ENCODE results near the gene MIF. TPM values are rescaled to one million over a fixed set of nuclear protein-coding genes. Genes with fewer than 3 reads are reported as not detected.
"Not testable (repeated sequence)": the region's sequence is repeated elsewhere in the genome, so short reads cannot be mapped to it uniquely, and the experiment has no call there.

Gene MIF
- total RNA-seq, 4 donors from 2014 or later = 160 to 481 (median 281) TPM

- Histone ChIP-seq H3K4me1 (peaks cover 0 to 26% (median 0%) of the 10 kb centered on the region in 4 donors), H3K9me3 (no peaks in the 10 kb centered on the region), H3K27me3 (no peaks in the 10 kb centered on the region), H3K4me3 (peak overlapping the region; percentile 66 to 88 (median 73)), H3K36me3 (no peaks in the 10 kb centered on the region), H3K27ac (peak overlapping the region; percentile 78 to 90 (median 88))
- TF ChIP-seq, protein P1, sequence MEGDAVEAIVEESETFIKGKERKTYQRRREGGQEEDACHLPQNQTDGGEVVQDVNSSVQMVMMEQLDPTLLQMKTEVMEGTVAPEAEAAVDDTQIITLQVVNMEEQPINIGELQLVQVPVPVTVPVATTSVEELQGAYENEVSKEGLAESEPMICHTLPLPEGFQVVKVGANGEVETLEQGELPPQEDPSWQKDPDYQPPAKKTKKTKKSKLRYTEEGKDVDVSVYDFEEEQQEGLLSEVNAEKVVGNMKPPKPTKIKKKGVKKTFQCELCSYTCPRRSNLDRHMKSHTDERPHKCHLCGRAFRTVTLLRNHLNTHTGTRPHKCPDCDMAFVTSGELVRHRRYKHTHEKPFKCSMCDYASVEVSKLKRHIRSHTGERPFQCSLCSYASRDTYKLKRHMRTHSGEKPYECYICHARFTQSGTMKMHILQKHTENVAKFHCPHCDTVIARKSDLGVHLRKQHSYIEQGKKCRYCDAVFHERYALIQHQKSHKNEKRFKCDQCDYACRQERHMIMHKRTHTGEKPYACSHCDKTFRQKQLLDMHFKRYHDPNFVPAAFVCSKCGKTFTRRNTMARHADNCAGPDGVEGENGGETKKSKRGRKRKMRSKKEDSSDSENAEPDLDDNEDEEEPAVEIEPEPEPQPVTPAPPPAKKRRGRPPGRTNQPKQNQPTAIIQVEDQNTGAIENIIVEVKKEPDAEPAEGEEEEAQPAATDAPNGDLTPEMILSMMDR (IDR thresholded peaks at IDR 0.05) = no peak
- TF ChIP-seq POLR2A (IDR thresholded peaks at IDR 0.05) = no peak
- TF ChIP-seq EP300 (IDR thresholded peaks at IDR 0.05) = no peak
- 6 to 8% methylated on average over 46 to 56 of the region's 58 CpGs for WGBS, 2 donors
- no peak for DNase-seq (ENCODE audit: low spot score in 2 of 2)
Observed at GRCh38 chr22:23856721-23857605, 37.2 kb upstream of the MIF start.

GRCh38 chr22:23857606-23858483 lies 36.3 kb upstream of the MIF start, which contains the start of gene SLC2A11:
Gene SLC2A11 (plus strand): TSS chr22:23857875. CDS start chr22:23858000, 125 bp downstream.
- H3K9me3 ChIP-seq = no peaks in the 10 kb centered on the region
- TF ChIP-seq POLR2A (IDR thresholded peaks at IDR 0.05) = peak; percentile 62 to 73
- TF ChIP-seq, protein P1 (IDR thresholded peaks at IDR 0.05) = peak in 4 of 5 experiments; percentile 18 to 69 (median 50)
- TF ChIP-seq EP300 (IDR thresholded peaks at IDR 0.05) = peak; percentile 36 to 91
- peaks cover 0 to 26% (median 0%) of the 10 kb centered on the region in 4 donors for H3K4me1 ChIP-seq
- peak within 1 kb of the TSS; percentile 66 to 88 (median 73) for H3K4me3 ChIP-seq
- 0 to 3% methylated on average over 28 to 32 of the region's 60 CpGs for WGBS, 2 donors
- H3K27ac ChIP-seq = peak within 1 kb of the TSS; percentile 78 to 90 (median 88)
- peak; percentile 87 for DNase-seq (ENCODE audit: low spot score in 2 of 2)
- peaks cover 0 to 5% (median 0%) of the 10 kb centered on the region in 3 donors for H3K36me3 ChIP-seq
- no peaks in the 10 kb centered on the region for H3K27me3 ChIP-seq

- Histone ChIP-seq H3K36me3 (peaks cover 0 to 10% (median 0%) of the 10 kb centered on the region in 3 donors), H3K9me3 (no peaks in the 10 kb centered on the region), H3K4me3 (peak overlapping the region; percentile 66 to 88 (median 73)), H3K27ac (peak overlapping the region in 2 of 4 donors; percentile 89 to 90), H3K27me3 (no peaks in the 10 kb centered on the region), H3K4me1 (peaks cover 0 to 26% (median 0%) of the 10 kb centered on the region in 4 donors)
- no peak for DNase-seq (ENCODE audit: low spot score in 2 of 2)
- WGBS, 2 donors = 55 to 58% methylated on average over 7 of the region's 7 CpGs
- TF ChIP-seq, protein P1 (IDR thresholded peaks at IDR 0.05) = peak in 1 of 5 experiments; percentile 1
- TF ChIP-seq POLR2A (IDR thresholded peaks at IDR 0.05) = no peak
Observed at GRCh38 chr22:23858484-23858815, 35.7 kb upstream of the MIF start.

DNA sequence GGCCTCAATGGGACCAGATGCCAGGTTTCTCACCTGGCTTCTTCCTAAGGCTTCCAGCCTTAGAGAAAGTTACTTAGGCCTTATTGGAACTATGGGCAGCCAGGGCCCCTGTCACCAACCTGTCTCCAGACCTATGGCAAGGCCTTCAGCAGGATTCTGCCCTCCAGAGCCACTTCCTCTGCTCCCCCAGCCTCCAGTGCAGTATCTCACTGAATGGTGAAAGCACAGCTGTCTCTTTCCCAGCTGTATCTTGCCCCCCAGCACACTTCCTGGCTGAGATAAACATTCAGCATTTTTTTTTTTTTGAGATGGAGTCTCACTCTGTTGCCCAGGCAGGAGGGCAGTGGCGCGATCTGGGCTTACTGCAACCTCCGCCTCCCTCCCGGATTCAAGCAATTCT lies 35.0 kb upstream of the MIF start:
- no peaks in the 10 kb centered on the region for H3K27me3 ChIP-seq
- H3K9me3 ChIP-seq = no peaks in the 10 kb centered on the region
- peaks cover 0 to 10% (median 0%) of the 10 kb centered on the region in 3 donors for H3K36me3 ChIP-seq
- 88 to 100% methylated on average over 4 of the region's 4 CpGs for WGBS, 2 donors
- peaks cover 0 to 26% (median 0%) of the 10 kb centered on the region in 4 donors for H3K4me1 ChIP-seq
- H3K27ac ChIP-seq = no peak overlapping the region
- no peak overlapping the region for H3K4me3 ChIP-seq
- TF ChIP-seq EP300 (IDR thresholded peaks at IDR 0.05) = no peak
- no peak for TF ChIP-seq POLR2A (IDR thresholded peaks at IDR 0.05)
- TF ChIP-seq, protein P1 (IDR thresholded peaks at IDR 0.05) = no peak
- DNase-seq (ENCODE audit: low spot score in 2 of 2) = no peak

DNA sequence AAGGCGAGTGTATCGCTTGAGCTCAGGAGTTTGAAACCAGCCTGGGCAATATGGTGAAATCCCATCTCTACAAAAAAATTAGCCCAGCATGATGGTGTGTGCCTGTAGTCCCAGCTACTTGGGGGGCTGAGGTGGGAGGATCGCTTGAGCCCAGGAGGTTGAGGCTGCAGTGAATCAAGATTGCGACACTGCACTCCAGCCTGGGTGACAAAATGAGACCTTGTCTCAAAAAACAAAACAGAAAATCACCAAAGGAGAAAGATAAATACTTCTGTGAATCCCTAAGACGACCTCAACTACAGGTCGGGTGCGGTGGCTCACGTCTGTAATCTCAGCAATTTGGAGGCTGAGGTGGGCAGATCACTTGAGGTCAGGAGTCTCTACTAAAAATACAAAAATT lies 34.0 kb upstream of the MIF start:
- H3K9me3 ChIP-seq; H3K27me3 ChIP-seq; H3K27ac ChIP-seq; DNase-seq (ENCODE audit: low spot score in 2 of 2); H3K4me3 ChIP-seq: not testable (repeated sequence)
- peaks cover 0 to 14% (median 0%) of the 10 kb centered on the region in 3 donors for H3K36me3 ChIP-seq
- 86 to 94% methylated on average over 8 of the region's 8 CpGs for WGBS, 2 donors
- peaks cover 0 to 26% (median 0%) of the 10 kb centered on the region in 4 donors for H3K4me1 ChIP-seq
